Esophagus (tissue), 2 donors: Measurements from ENCODE around the gene ADM5. TPM values are rescaled to one million over a fixed set of nuclear protein-coding genes. Genes with fewer than 3 reads are reported as not detected.

Source experiments
- H3K27ac ChIP-seq, 2 donors: one replicate each; pipeline ENCODE4 v1.5.1; 2013; ENCODE audit warnings: low read depth in 2 of 2, mild to moderate bottlenecking in 2 of 2, inconsistent platforms in 1 of 2, low read length in 1 of 2, moderate library complexity in 1 of 2
- H3K27me3 ChIP-seq, 2 donors: one replicate each; pipeline ENCODE4 v1.6.1; 2013; ENCODE audit warnings: low read length in 2 of 2, control low read depth in 1 of 2, mild to moderate bottlenecking in 1 of 2; ENCODE audit not compliant: insufficient read depth in 2 of 2, control insufficient read depth in 1 of 2
- H3K36me3 ChIP-seq, 2 donors: one replicate each; pipeline ENCODE4 v1.6.1; 2013; ENCODE audit warnings: low read length in 1 of 2; ENCODE audit not compliant: control insufficient read depth in 2 of 2, insufficient read depth in 2 of 2
- H3K4me1 ChIP-seq, 2 donors: one replicate each; pipeline ENCODE4 v1.6.1; 2013; ENCODE audit warnings: low read length in 1 of 2; ENCODE audit not compliant: control insufficient read depth in 2 of 2, insufficient read depth in 2 of 2
- H3K4me3 ChIP-seq, 2 donors: one replicate each; pipeline ENCODE4 v1.5.1; 2013; ENCODE audit warnings: low read length in 2 of 2, mild to moderate bottlenecking in 2 of 2, low read depth in 1 of 2, moderate library complexity in 1 of 2
- H3K9me3 ChIP-seq, 2 donors: one replicate each; pipeline ENCODE4 v1.6.1; 2013; ENCODE audit warnings: mild to moderate bottlenecking in 2 of 2, low read depth in 1 of 2, low read length in 1 of 2, moderate library complexity in 1 of 2; ENCODE audit not compliant: control insufficient read depth in 2 of 2, insufficient read depth in 1 of 2
- WGBS, 2 donors: extraction: QIAGEN DNeasy Blood & Tissue Kit; methylation state at CpG; one replicate each; pipeline ENCODE4 v1.1.7; 2013; 5-methylcytosine and 5-hydroxymethylcytosine counted together
- polyA plus RNA-seq, 2 donors: library from polyadenylated mRNA; stranded (reverse); fragments of 200-250 nt; gene quantifications; one replicate each; pipeline ENCODE4 v1.2.3, GENCODE V29; 2013
- donor health status: healthy with polysubstance abuse.
- donor health status: Bipolar disorder and iron deficiency.

The ADM5 gene
- polyA plus RNA-seq, 2 donors = 1.6 to 2.0 TPM

DNA sequence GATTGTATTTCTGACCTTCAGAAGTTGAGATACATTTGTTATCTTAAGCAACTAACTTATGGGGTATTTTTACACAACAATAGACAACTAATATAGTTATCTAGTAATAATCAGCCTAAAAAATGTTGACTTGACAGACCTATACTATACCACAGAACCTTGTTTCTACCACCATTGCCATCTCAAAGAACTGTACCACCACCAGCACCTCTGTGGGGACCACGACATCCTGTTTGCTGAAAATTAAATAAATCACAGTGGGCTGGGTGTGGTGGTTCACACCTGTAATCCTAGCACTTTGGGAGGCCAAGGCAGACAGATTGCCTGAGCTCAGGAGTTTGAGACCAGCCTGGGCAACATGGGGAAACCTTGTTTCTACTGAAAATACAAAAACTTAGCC is 49.7 kb downstream of the ADM5 start:
- Histone ChIP-seq H3K27me3 (no peaks in the 10 kb centered on the region), H3K4me1 (peaks cover 0 to 4% of the 10 kb centered on the region in 2 donors), H3K4me3 (no peak overlapping the region), H3K27ac (no peak overlapping the region), H3K9me3 (no peaks in the 10 kb centered on the region), H3K36me3 (no peaks in the 10 kb centered on the region)
- WGBS, 2 donors = 58 to 80% methylated on average over 1 of the region's 1 CpG

DNA sequence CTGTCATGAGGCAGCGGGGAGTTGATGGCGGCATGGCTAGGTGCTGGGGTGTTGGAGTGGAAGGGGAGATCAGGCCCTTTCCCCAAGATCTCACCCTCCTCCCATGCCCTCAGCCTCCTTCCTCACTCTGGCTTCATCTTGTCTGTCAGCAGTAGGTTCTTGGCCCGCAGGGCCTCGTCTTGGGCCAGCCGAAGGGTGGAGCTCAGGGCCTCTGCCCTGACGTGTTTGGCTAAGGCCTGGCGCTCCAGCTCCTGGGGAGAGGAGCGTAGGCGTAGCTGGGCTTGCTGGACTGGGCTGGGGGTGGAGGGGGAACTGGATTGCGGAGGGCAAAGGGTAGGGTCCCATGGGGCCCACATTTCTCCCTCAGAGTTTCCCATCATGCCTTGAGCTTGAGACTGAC is 50.5 kb downstream of the ADM5 start:
- Histone ChIP-seq H3K4me3 (no peak overlapping the region), H3K9me3 (no peaks in the 10 kb centered on the region), H3K27ac (no peak overlapping the region), H3K4me1 (peaks cover 0 to 4% of the 10 kb centered on the region in 2 donors), H3K27me3 (no peaks in the 10 kb centered on the region), H3K36me3 (no peaks in the 10 kb centered on the region)
- WGBS, 2 donors = 64 to 80% methylated on average over 10 of the region's 10 CpGs

Other genes with a start within 250 kb of the ADM5 start
- gene SLC17A7, start 248.1 kb upstream of the ADM5 start, polyA plus RNA-seq = under 1 TPM; 0.28 to 0.29 TPM
- 10 to 100 TPM; 63.5 to 65.3 TPM for gene PIH1D1, start 237.8 kb upstream of the ADM5 start, polyA plus RNA-seq
- gene ALDH16A1, start 236.4 kb upstream of the ADM5 start, polyA plus RNA-seq = 10 to 100 TPM; 29.4 to 29.9 TPM
- gene FLT3LG, start 215.4 kb upstream of the ADM5 start, polyA plus RNA-seq = 1 to 10 TPM; 7.2 to 9.5 TPM
- gene RPL13A, start 202.0 kb upstream of the ADM5 start, polyA plus RNA-seq = 1,000 to 10,000 TPM; 1,631 to 2,695 TPM
- gene RPS11, start 193.2 kb upstream of the ADM5 start, polyA plus RNA-seq = 1,000 to 10,000 TPM; 3,079 to 3,912 TPM
- 10 to 100 TPM; 27.7 to 36.9 TPM for gene FCGRT, start 176.9 kb upstream of the ADM5 start, polyA plus RNA-seq
- 1 to 10 TPM; 4.2 to 7.8 TPM for gene RCN3, start 161.6 kb upstream of the ADM5 start, polyA plus RNA-seq
- 10 to 100 TPM; 57.9 to 61.8 TPM for gene NOSIP, start 109.0 kb upstream of the ADM5 start, polyA plus RNA-seq
- 10 to 100 TPM; 10.1 to 12.7 TPM for gene PRRG2, start 108.3 kb upstream of the ADM5 start, polyA plus RNA-seq
- 10 to 100 TPM in 1 of 2 donors, 1 to 10 TPM in 1; 4.8 to 11.2 TPM for gene PRR12, start 98.4 kb upstream of the ADM5 start, polyA plus RNA-seq
- gene RRAS, start 49.5 kb upstream of the ADM5 start, polyA plus RNA-seq = 10 to 100 TPM; 45.1 to 46.0 TPM
- 10 to 100 TPM; 16.9 to 26.7 TPM for gene SCAF1, start 47.4 kb upstream of the ADM5 start, polyA plus RNA-seq
- gene IRF3, start 23.7 kb upstream of the ADM5 start, polyA plus RNA-seq = 10 to 100 TPM; 49.2 to 75.0 TPM
- gene BCL2L12, start 23.7 kb upstream of the ADM5 start, polyA plus RNA-seq = 10 to 100 TPM in 1 of 2 donors, 1 to 10 TPM in 1; 10.0 to 21.4 TPM
- 100 to 1,000 TPM in 1 of 2 donors, 10 to 100 TPM in 1; 72.5 to 146 TPM for gene PRMT1, start 12.3 kb upstream of the ADM5 start, polyA plus RNA-seq
- gene CPT1C, start 1.5 kb downstream of the ADM5 start, polyA plus RNA-seq = 1 to 10 TPM; 1.8 to 4.1 TPM
- under 1 TPM; 0.06 to 0.55 TPM for gene TSKS, start 73.7 kb downstream of the ADM5 start, polyA plus RNA-seq
- 10 to 100 TPM; 37.4 to 40.7 TPM for gene AP2A1, start 77.4 kb downstream of the ADM5 start, polyA plus RNA-seq
- 10 to 100 TPM; 11.3 to 12.1 TPM for gene FUZ, start 123.7 kb downstream of the ADM5 start, polyA plus RNA-seq
- 10 to 100 TPM; 27.7 to 54.9 TPM for gene MED25, start 128.7 kb downstream of the ADM5 start, polyA plus RNA-seq
- gene PTOV1, start 161.6 kb downstream of the ADM5 start, polyA plus RNA-seq = 10 to 100 TPM; 59.1 to 92.8 TPM
- gene PNKP, start 178.0 kb downstream of the ADM5 start, polyA plus RNA-seq = 10 to 100 TPM; 27.5 to 65.1 TPM
- gene AKT1S1, start 187.8 kb downstream of the ADM5 start, polyA plus RNA-seq = 10 to 100 TPM; 33.8 to 46.9 TPM
- gene TBC1D17, start 188.1 kb downstream of the ADM5 start, polyA plus RNA-seq = 10 to 100 TPM; 21.8 to 32.6 TPM
- under 1 TPM; 0.18 to 0.45 TPM for gene IL4I1, start 207.3 kb downstream of the ADM5 start, polyA plus RNA-seq
- gene ATF5, start 239.6 kb downstream of the ADM5 start, polyA plus RNA-seq = 10 to 100 TPM; 15.5 to 24.3 TPM
- 10 to 100 TPM; 16.5 to 21.4 TPM for gene NUP62, start 239.9 kb downstream of the ADM5 start, polyA plus RNA-seq